Right lobe of liver (tissue), 4 donors: ENCODE measurements around the gene KHDRBS2.

Experiments used
- CTCF ChIP-seq, 4 donors: fragments of 200-600 bp in 3 of 4; fragments of 450-650 bp in 1 of 4; IDR thresholded peaks; one replicate each; pipeline versions ENCODE4 v1.5.1 to v1.8.0; 2016 to 2022; ENCODE audit warnings: antibody characterized with exemption in 4 of 4, mild to moderate bottlenecking in 2 of 4
- POLR2A ChIP-seq: fragments of 450-650 bp; IDR thresholded peaks from one replicate; pipeline ENCODE4 v1.6.1; 2017; ENCODE audit warnings: antibody characterized with exemption, mild to moderate bottlenecking
- donor health status: DM: no; HTN: no; CAD: no.
- donor health status: DM: no; HTN: no; CAD: no.
- donor health status: DM: no; HTN: yes; CAD: no.

GRCh38 chr6:61835237-61835636 is 450.8 kb downstream of the KHDRBS2 start:
- TF ChIP-seq POLR2A (no peak), CTCF (IDR thresholded peaks at IDR 0.05) (no peak)
